ENCODE data around the gene ADGRG7.
A peak's percentile ranks its signal among the peaks of the same experiment; 100 is the strongest.

GRCh38 chr3:100710261-100710968 is 101.0 kb downstream of the ADGRG7 start:
- TF ChIP-seq CTCF (IDR thresholded peaks at IDR 0.05 in 8 of 11, conservative IDR thresholded peaks at IDR 0.05 in 3 of 11) (peak in 4 of 11 experiments; percentile 8 to 20 (median 16)), POLR2A (IDR thresholded peaks at IDR 0.05) (no peak), POLR2AphosphoS5 (IDR thresholded peaks at IDR 0.05) (no peak)

All from spleen (tissue), 7 donors.